GM23338 (cell line): ENCODE data around the gene DNAL1.

Experiments used
- CREB1 ChIP-seq: fragments of 250-450 bp; sonication (Bioruptor Pico); IDR thresholded peaks from 2 replicates; pipeline ENCODE4 v1.5.0; 2020; ENCODE audit warnings: low read depth, mild to moderate bottlenecking, moderate library complexity
- EZH2 ChIP-seq: fragments of 200-600 bp; sonication (generic); IDR thresholded peaks from one replicate; pipeline ENCODE4 v1.8.0; 2017; ENCODE audit warnings: antibody characterized with exemption, mild to moderate bottlenecking, low read depth; ENCODE audit not compliant: unreplicated experiment
- EZH2phosphoT487 ChIP-seq: fragments of 200-600 bp; sonication (generic); IDR thresholded peaks from one replicate; pipeline ENCODE4 v1.8.1; 2018; ENCODE audit warnings: antibody characterized with exemption; ENCODE audit not compliant: unreplicated experiment
- JUNB ChIP-seq: IDR thresholded peaks from one replicate; pipeline ENCODE4 v1.6.1; 2016; ENCODE audit warnings: antibody characterized with exemption; ENCODE audit not compliant: unreplicated experiment
- NANOG ChIP-seq: IDR thresholded peaks from 2 replicates; pipeline ENCODE4 v1.6.1; 2016; ENCODE audit warnings: antibody characterized with exemption, borderline replicate concordance
- POLR2AphosphoS5 ChIP-seq: IDR thresholded peaks from 2 replicates; pipeline ENCODE4 v1.6.1; 2016; ENCODE audit warnings: antibody characterized with exemption, low read depth
- STAT1 ChIP-seq: IDR thresholded peaks from one replicate; pipeline ENCODE4 v1.6.1; 2016; ENCODE audit warnings: antibody characterized with exemption; ENCODE audit not compliant: unreplicated experiment
- ZNF331 ChIP-seq: fragments of 250-450 bp; sonication (Bioruptor Pico); IDR thresholded peaks from 2 replicates; pipeline ENCODE4 v1.5.0; 2020; ENCODE audit warnings: low read depth, mild to moderate bottlenecking, moderate library complexity
- TF ChIP-seq, protein P1 (sequence below), 2 experiments: fragments of 200-600 bp in 1 of 2; sonication (generic) in 1 of 2; conservative IDR thresholded peaks; 2 replicates each; pipeline versions ENCODE4 v1.5.1 to v1.6.1; 2016 to 2017; ENCODE audit warnings: antibody characterized with exemption in 2 of 2, low read depth in 2 of 2, mild to moderate bottlenecking in 2 of 2, moderate library complexity in 1 of 2
- TF ChIP-seq, protein P2 (sequence below): IDR thresholded peaks from one replicate; pipeline ENCODE4 v1.6.1; 2018; ENCODE audit warnings: antibody characterized with exemption; ENCODE audit not compliant: unreplicated experiment
- TF ChIP-seq, protein P3 (sequence below): IDR thresholded peaks from 2 replicates; pipeline ENCODE4 v1.6.1; 2016; ENCODE audit warnings: antibody characterized with exemption

DNA sequence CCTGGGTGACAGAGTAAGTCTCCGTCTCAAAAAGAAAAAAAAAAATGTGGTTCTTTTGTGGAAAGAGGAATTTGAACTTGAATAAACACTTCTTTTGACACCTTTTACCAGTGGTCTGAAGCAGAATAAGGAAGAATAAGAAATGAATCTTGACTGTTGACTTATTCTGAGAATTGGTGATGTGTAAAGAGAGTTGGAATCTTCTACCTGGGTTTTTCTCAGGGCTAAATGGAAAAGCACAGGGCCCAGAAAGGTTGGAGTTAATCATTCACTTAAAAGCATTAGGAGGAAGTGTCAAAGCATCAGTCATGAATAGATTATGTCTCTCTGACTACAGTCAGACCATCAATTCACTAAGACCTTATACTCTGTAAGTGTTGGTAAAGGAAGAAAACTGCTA lies 55.5 kb downstream of the DNAL1 start:
- TF ChIP-seq POLR2AphosphoS5, result no peak
- TF ChIP-seq, protein P1, sequence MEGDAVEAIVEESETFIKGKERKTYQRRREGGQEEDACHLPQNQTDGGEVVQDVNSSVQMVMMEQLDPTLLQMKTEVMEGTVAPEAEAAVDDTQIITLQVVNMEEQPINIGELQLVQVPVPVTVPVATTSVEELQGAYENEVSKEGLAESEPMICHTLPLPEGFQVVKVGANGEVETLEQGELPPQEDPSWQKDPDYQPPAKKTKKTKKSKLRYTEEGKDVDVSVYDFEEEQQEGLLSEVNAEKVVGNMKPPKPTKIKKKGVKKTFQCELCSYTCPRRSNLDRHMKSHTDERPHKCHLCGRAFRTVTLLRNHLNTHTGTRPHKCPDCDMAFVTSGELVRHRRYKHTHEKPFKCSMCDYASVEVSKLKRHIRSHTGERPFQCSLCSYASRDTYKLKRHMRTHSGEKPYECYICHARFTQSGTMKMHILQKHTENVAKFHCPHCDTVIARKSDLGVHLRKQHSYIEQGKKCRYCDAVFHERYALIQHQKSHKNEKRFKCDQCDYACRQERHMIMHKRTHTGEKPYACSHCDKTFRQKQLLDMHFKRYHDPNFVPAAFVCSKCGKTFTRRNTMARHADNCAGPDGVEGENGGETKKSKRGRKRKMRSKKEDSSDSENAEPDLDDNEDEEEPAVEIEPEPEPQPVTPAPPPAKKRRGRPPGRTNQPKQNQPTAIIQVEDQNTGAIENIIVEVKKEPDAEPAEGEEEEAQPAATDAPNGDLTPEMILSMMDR (conservative IDR thresholded peaks at IDR 0.05; ENCODE audit: low read depth in 2 of 2), result no peak
- no peak for TF ChIP-seq JUNB
- no peak for TF ChIP-seq NANOG
- no peak for TF ChIP-seq CREB1 (CRISPR knock-in tag)
- no peak for TF ChIP-seq STAT1
- TF ChIP-seq, protein P2, sequence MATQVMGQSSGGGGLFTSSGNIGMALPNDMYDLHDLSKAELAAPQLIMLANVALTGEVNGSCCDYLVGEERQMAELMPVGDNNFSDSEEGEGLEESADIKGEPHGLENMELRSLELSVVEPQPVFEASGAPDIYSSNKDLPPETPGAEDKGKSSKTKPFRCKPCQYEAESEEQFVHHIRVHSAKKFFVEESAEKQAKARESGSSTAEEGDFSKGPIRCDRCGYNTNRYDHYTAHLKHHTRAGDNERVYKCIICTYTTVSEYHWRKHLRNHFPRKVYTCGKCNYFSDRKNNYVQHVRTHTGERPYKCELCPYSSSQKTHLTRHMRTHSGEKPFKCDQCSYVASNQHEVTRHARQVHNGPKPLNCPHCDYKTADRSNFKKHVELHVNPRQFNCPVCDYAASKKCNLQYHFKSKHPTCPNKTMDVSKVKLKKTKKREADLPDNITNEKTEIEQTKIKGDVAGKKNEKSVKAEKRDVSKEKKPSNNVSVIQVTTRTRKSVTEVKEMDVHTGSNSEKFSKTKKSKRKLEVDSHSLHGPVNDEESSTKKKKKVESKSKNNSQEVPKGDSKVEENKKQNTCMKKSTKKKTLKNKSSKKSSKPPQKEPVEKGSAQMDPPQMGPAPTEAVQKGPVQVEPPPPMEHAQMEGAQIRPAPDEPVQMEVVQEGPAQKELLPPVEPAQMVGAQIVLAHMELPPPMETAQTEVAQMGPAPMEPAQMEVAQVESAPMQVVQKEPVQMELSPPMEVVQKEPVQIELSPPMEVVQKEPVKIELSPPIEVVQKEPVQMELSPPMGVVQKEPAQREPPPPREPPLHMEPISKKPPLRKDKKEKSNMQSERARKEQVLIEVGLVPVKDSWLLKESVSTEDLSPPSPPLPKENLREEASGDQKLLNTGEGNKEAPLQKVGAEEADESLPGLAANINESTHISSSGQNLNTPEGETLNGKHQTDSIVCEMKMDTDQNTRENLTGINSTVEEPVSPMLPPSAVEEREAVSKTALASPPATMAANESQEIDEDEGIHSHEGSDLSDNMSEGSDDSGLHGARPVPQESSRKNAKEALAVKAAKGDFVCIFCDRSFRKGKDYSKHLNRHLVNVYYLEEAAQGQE, result no peak
- no peak for TF ChIP-seq EZH2phosphoT487
- TF ChIP-seq EZH2, result no peak
- TF ChIP-seq, protein P3, sequence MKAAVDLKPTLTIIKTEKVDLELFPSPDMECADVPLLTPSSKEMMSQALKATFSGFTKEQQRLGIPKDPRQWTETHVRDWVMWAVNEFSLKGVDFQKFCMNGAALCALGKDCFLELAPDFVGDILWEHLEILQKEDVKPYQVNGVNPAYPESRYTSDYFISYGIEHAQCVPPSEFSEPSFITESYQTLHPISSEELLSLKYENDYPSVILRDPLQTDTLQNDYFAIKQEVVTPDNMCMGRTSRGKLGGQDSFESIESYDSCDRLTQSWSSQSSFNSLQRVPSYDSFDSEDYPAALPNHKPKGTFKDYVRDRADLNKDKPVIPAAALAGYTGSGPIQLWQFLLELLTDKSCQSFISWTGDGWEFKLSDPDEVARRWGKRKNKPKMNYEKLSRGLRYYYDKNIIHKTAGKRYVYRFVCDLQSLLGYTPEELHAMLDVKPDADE, result no peak
- TF ChIP-seq ZNF331 (CRISPR knock-in tag), result no peak
